Immature natural killer cell (primary cell): ENCODE results near the gene KCNMB3. TPM values are rescaled to one million over a fixed set of nuclear protein-coding genes. Genes with fewer than 3 reads are reported as not detected.
A peak's percentile ranks its signal among the peaks of the same experiment; 100 is the strongest.
"Not testable (repeated sequence)": the region's sequence is repeated elsewhere in the genome, so short reads cannot be mapped to it uniquely, and the experiment has no call there.

Source experiments
- DNase-seq, 3 donors: peaks; one replicate each; pipeline ENCODE4 v3.0.0; 2022; ENCODE audit warnings: mixed read lengths in 1 of 3
- H3K27ac Mint-ChIP-seq, 6 donors: one replicate each; pipeline ENCODE4 v1.8.0; 2020; ENCODE audit warnings: mixed read lengths in 6 of 6, mild to moderate bottlenecking in 5 of 6, inconsistent platforms in 4 of 6, moderate library complexity in 3 of 6
- H3K27me3 Mint-ChIP-seq, 3 donors: one replicate each; pipeline ENCODE4 v1.8.0; 2020 to 2021; ENCODE audit warnings: low read depth in 3 of 3, mild to moderate bottlenecking in 3 of 3, mixed read lengths in 3 of 3, moderate library complexity in 3 of 3, inconsistent platforms in 1 of 3
- H3K36me3 Mint-ChIP-seq, 3 donors: one replicate each; pipeline ENCODE4 v1.8.0; 2020; ENCODE audit warnings: mixed read lengths in 3 of 3, inconsistent platforms in 2 of 3, mild to moderate bottlenecking in 2 of 3
- H3K4me1 Mint-ChIP-seq, 2 donors: one replicate each; pipeline ENCODE4 v1.8.0; 2020; ENCODE audit warnings: inconsistent platforms in 2 of 2, mild to moderate bottlenecking in 2 of 2, mixed read lengths in 2 of 2, moderate library complexity in 1 of 2
- H3K4me3 Mint-ChIP-seq, 5 donors: one replicate each; pipeline ENCODE4 v1.8.0; 2020; ENCODE audit warnings: mild to moderate bottlenecking in 5 of 5, mixed read lengths in 5 of 5, inconsistent platforms in 3 of 5, moderate library complexity in 3 of 5
- H3K9me3 Mint-ChIP-seq, 6 donors: one replicate each; pipeline ENCODE4 v1.8.0; 2020; ENCODE audit warnings: mild to moderate bottlenecking in 6 of 6, mixed read lengths in 6 of 6, inconsistent platforms in 4 of 6, moderate library complexity in 3 of 6
- polyA plus RNA-seq, 3 donors: library from polyadenylated mRNA; unstranded; fragments of 300-500 nt; fragmentation: Illumina TruSeq; gene quantifications; one replicate each; pipeline ENCODE4 v1.2.3, GENCODE V29; 2021

KCNMB3 gene
- polyA plus RNA-seq, 3 donors from 2014 or later = 0.20 to 0.43 TPM; not detected in 1

DNA sequence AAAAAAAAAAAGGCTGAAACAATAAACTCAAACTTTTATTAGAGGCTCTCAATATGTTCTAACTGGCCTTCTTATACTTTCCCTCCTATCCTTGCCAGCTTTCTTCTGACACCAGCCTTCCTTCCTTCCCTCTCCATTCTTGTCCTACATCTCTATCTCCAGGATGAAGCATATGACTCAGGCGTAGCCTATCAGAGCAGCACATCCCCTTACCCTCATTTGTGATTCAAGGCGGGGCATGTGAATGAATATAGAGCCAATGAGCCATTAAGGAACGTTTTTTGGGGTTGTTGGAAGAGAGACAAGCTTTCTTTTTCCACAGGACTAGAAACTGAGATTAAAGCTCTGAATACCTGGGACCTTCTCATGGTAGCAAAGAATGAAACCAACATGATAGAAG, 25.1 kb upstream of the KCNMB3 start:
- peaks cover 0 to 2% (median 0%) of the 10 kb centered on the region in 6 donors for H3K9me3 Mint-ChIP-seq
- peaks cover 0 to 10% (median 4%) of the 10 kb centered on the region in 3 donors for H3K27me3 Mint-ChIP-seq
- H3K4me1 Mint-ChIP-seq = no peaks in the 10 kb centered on the region
- no peak overlapping the region for H3K27ac Mint-ChIP-seq
- H3K4me3 Mint-ChIP-seq = no peak overlapping the region
- no peak for DNase-seq
- no peaks in the 10 kb centered on the region for H3K36me3 Mint-ChIP-seq

GRCh38 chr3:179274434-179274833, 23.5 kb upstream of the KCNMB3 start:
- not testable (repeated sequence) for H3K36me3 Mint-ChIP-seq, H3K4me1 Mint-ChIP-seq, H3K9me3 Mint-ChIP-seq, H3K27ac Mint-ChIP-seq, DNase-seq, H3K4me3 Mint-ChIP-seq
- H3K27me3 Mint-ChIP-seq = peaks cover 0 to 10% (median 4%) of the 10 kb centered on the region in 3 donors

GRCh38 chr3:179272385-179272784, 21.5 kb upstream of the KCNMB3 start:
- no peak for DNase-seq
- no peak overlapping the region for H3K4me3 Mint-ChIP-seq
- H3K4me1 Mint-ChIP-seq = no peaks in the 10 kb centered on the region
- H3K36me3 Mint-ChIP-seq = no peaks in the 10 kb centered on the region
- H3K9me3 Mint-ChIP-seq = peaks cover 0 to 2% (median 0%) of the 10 kb centered on the region in 6 donors
- no peak overlapping the region for H3K27ac Mint-ChIP-seq
- peaks cover 0 to 2% (median 2%) of the 10 kb centered on the region in 3 donors for H3K27me3 Mint-ChIP-seq

DNA sequence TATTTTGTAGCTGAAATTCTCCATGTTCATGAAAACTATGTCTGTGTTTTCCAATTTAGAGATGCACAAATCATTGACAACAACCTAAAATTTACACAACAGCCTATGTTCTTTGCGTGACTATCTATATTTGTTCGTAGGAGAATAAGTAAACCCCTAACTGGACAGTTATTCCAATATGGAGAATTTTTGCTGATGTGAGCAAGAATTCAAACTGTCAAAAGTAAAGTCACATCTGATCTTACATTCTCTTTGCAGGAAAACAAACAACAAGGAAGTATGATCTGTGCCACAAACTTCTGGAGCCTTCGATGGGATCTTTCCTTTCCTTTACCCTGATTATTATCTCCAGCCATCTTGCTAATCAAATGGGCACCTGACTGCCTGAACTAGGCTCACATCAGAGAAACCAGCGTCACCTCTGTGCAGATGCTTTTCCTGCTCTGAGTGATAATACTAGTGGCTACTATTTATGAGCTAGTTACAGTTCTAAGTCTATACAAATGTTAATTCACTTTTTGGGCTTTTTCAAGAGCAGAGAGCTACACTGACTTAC, 18.3 kb upstream of the KCNMB3 start:
- no peak overlapping the region for H3K27ac Mint-ChIP-seq
- no peaks in the 10 kb centered on the region for H3K36me3 Mint-ChIP-seq
- no peaks in the 10 kb centered on the region for H3K4me1 Mint-ChIP-seq
- no peaks in the 10 kb centered on the region for H3K9me3 Mint-ChIP-seq
- H3K27me3 Mint-ChIP-seq = peaks cover 2 to 4% (median 2%) of the 10 kb centered on the region in 3 donors
- DNase-seq = no peak
- no peak overlapping the region for H3K4me3 Mint-ChIP-seq

DNA sequence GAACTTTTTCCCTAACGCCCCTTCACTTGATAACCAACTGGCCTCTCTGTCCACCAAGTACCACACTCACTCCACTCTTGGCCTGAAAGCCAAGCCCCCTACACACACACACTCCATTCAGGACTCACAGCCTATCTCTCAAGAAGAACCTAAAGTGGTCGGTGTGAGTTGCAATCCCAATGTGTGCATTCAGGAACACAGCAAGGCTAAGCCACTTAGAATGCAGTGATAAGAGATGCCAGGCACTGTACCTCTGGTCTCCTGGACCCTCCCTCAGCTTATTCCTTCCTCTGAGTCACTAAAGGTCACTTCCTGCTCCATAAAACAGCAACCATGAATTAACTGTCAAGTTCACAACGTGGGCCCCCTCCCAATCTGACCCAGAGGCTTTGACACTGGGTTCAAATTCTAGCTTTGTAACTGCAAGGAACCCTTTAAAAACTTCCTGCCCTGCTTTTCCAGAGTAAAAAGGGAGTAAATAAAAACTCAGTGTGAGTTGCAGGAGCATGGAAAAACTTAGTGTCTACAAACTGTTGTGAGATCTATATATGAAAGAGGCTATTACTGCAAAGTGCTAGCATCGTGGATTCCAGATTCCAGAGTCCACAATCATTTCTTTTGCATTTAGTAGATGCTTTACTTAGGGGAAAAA, 17.6 kb upstream of the KCNMB3 start:
- H3K27ac Mint-ChIP-seq = no peak overlapping the region
- no peak overlapping the region for H3K4me3 Mint-ChIP-seq
- H3K4me1 Mint-ChIP-seq = no peaks in the 10 kb centered on the region
- no peak for DNase-seq
- peaks cover 2 to 4% (median 2%) of the 10 kb centered on the region in 3 donors for H3K27me3 Mint-ChIP-seq
- no peaks in the 10 kb centered on the region for H3K9me3 Mint-ChIP-seq
- H3K36me3 Mint-ChIP-seq = no peaks in the 10 kb centered on the region

DNA sequence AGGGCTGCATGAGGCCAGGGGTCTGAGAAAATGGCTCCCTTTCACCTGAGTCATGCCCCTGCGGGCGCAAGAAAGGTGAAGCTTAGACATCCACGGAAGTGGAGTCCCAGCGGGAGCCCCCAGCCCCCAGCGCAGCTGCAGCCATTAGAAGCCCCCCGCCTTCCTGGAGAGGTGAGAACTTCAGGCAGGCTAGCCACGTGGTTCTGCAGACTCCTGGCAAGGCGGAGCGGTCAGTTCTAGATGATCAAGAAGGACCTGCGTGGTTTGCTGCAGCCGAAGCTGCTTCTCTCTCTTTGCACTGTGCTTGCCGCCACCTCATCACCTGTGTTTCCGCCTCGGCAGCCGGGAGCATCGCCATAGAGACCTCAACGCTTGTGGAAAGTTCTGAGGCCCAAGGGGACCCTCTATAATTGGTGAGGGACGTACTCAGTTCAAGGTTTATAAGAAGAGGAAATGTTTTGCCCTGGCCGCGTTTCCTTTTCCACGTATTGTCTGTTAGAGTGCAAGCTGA, 15.8 kb upstream of the KCNMB3 start:
- Mint-ChIP-seq H3K36me3 (no peaks in the 10 kb centered on the region), H3K9me3 (no peaks in the 10 kb centered on the region), H3K27ac (no peak overlapping the region), H3K27me3 (peaks cover 2 to 4% (median 2%) of the 10 kb centered on the region in 3 donors), H3K4me3 (no peak overlapping the region), H3K4me1 (peaks cover 2 to 5% of the 10 kb centered on the region in 2 donors)
- no peak for DNase-seq

DNA sequence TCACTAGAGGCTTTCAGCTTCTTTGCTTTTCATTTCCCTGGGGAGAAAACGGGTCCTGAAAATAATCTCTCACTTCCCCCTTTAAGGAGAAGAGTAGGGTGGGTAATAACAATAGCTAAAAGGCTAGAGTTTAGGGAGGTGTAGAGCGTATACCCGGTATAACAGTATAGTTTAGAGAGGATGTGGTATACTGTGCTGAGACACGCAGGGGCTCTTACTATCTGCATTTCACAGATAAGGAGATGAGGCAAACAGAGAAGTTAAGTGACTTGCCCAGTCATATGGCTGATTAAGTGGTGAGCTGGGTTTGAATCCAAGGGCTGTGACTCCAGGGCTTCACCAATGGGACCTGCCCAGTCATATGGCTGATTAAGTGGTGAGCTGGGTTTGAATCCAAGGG, 15.0 kb upstream of the KCNMB3 start:
- Mint-ChIP-seq H3K4me1 (peaks cover 6 to 10% of the 10 kb centered on the region in 2 donors), H3K4me3 (no peak overlapping the region), H3K36me3 (no peaks in the 10 kb centered on the region), H3K27ac (no peak overlapping the region), H3K27me3 (peaks cover 2 to 4% (median 2%) of the 10 kb centered on the region in 3 donors), H3K9me3 (no peaks in the 10 kb centered on the region)
- no peak for DNase-seq

GRCh38 chr3:179265092-179265491, 14.2 kb upstream of the KCNMB3 start:
- no peak overlapping the region for H3K27ac Mint-ChIP-seq
- peaks cover 12 to 18% of the 10 kb centered on the region in 2 donors for H3K4me1 Mint-ChIP-seq
- no peaks in the 10 kb centered on the region for H3K36me3 Mint-ChIP-seq
- peaks cover under 1 to 4% (median 2%) of the 10 kb centered on the region in 3 donors for H3K27me3 Mint-ChIP-seq
- H3K9me3 Mint-ChIP-seq = peaks cover 0 to 5% (median 1%) of the 10 kb centered on the region in 6 donors
- DNase-seq = no peak
- no peak overlapping the region for H3K4me3 Mint-ChIP-seq

DNA sequence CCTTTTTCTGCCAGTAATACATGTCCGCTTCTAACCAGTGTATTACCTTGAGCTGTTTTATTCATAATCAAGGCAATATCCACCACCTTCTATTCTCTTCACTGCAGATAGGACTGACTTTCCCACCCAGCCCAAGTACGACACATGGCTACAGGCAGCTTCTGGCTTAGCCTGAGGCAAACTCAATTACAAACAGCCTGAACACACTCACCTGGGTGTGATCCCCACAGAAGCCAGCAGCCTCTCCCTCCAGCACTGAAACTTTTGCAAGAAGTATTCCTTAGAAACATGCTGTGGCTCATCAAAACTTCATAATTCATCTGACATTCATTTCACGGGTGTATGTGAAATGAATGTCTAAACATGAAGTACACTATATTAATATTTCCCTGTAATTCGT, 13.5 kb upstream of the KCNMB3 start:
- DNase-seq = no peak
- Mint-ChIP-seq H3K27ac (no peak overlapping the region), H3K27me3 (peaks cover 0 to 4% (median 2%) of the 10 kb centered on the region in 3 donors), H3K4me3 (no peak overlapping the region), H3K9me3 (peaks cover 0 to 9% (median 6%) of the 10 kb centered on the region in 6 donors), H3K4me1 (peaks cover 12 to 25% of the 10 kb centered on the region in 2 donors), H3K36me3 (no peaks in the 10 kb centered on the region)

GRCh38 chr3:179263134-179263533, 12.2 kb upstream of the KCNMB3 start:
- Mint-ChIP-seq H3K9me3 (peaks cover 2 to 17% (median 11%) of the 10 kb centered on the region in 6 donors), H3K4me3 (no peak overlapping the region), H3K36me3 (no peaks in the 10 kb centered on the region), H3K4me1 (peaks cover 12 to 26% of the 10 kb centered on the region in 2 donors), H3K27ac (no peak overlapping the region), H3K27me3 (peaks cover 0 to 4% (median 2%) of the 10 kb centered on the region in 3 donors)
- DNase-seq = no peak

DNA sequence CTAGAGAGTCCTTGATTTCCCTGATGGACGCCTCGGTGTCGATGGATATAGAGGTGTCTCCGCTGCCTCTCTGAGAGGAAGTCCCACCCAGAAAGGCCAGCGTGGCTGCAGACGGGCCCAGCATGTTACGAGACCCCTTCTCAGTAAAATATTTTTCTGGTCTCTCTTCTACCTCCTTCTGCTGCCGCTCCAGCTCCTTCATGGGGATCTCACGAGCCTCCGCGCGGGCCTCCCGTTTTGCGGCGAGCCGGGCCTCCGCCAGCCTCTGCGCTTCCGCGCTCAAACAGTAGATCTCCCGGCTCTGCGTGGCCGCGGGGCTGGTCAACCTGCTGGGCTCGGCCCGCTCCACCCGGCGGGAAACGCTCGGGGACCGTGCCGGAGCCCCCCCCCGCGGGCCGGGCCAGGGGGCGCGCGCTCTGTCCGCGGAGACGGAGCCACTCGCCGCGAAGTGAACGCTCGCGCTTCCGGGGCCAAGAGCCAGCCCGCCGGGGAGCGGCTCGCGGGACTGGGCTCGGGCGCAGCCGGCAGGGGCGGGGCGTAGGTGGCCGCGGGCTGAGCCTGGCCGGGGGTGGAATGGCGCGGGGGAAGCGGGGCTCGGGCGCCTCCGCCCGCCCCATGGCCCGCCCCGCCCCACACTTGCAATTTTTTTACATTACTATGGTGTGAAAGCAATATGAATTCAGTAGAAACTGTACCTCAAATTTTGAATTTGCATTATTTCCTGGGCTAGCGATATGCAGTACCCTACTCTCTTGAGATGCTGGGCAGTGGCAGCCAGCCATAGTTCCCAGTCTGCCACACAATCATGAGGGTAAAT, 10.2 kb upstream of the KCNMB3 start:
- Mint-ChIP-seq H3K27ac (peak overlapping the region in 2 of 6 donors; percentile 49 to 58), H3K9me3 (peaks cover 3 to 21% (median 13%) of the 10 kb centered on the region in 6 donors), H3K4me3 (peak overlapping the region; percentile 79 to 85 (median 82)), H3K36me3 (no peaks in the 10 kb centered on the region), H3K4me1 (peaks cover 12 to 26% of the 10 kb centered on the region in 2 donors), H3K27me3 (peaks cover 0 to 2% (median 2%) of the 10 kb centered on the region in 3 donors)
- peak; percentile 71 to 76 (median 75) for DNase-seq

- peak overlapping the region; percentile 62 to 78 (median 74) for H3K4me3 Mint-ChIP-seq
Observed at GRCh38 chr3:179259959-179260756, 9.2 kb upstream of the KCNMB3 start.

DNA sequence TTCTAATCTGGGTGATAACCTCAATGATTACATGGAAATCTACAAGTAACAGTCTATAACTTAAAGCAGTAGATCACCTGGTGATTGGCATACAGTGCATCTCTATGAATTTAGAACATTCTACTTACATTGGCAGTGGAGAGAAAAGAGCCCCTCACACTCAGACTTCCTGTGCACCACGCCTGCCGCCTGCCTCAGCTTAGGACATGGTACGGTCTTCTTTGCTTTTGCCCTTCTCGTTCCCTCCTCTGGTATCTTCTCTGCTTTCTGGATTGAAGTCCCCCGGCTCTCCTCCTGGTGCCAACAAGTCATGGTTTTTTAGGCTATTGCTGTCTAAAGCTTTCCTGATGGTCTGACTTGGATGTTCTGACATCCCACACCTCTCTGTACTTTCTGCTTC, 7.9 kb upstream of the KCNMB3 start:
- no peak for DNase-seq
- Mint-ChIP-seq H3K9me3 (peaks cover 3 to 22% (median 13%) of the 10 kb centered on the region in 6 donors), H3K27ac (peak overlapping the region in 1 of 6 donors; percentile 63), H3K27me3 (peaks cover 0 to under 1% (median 0%) of the 10 kb centered on the region in 3 donors), H3K4me3 (no peak overlapping the region), H3K4me1 (peaks cover 12 to 26% of the 10 kb centered on the region in 2 donors), H3K36me3 (no peaks in the 10 kb centered on the region)

More at GRCh38 chr3:179259959-179260756, 9.2 kb upstream of the KCNMB3 start:
- H3K36me3 Mint-ChIP-seq, DNase-seq, H3K27me3 Mint-ChIP-seq: not testable (repeated sequence)
- peak overlapping the region in 3 of 6 donors; percentile 29 to 42 (median 40) for H3K27ac Mint-ChIP-seq
- H3K4me1 Mint-ChIP-seq = peaks cover 12 to 26% of the 10 kb centered on the region in 2 donors
- H3K9me3 Mint-ChIP-seq = peaks cover 3 to 22% (median 13%) of the 10 kb centered on the region in 6 donors
